Measurements from ENCODE around the gene CDK5.

The CDK5 gene

GRCh38 chr7:151040616-151041375 lies 16.9 kb downstream of the CDK5 start:
- DNase-seq (ENCODE audit: extremely low read depth, low read depth) = no peak
- no peak for TF ChIP-seq CTCF (IDR thresholded peaks at IDR 0.05; ENCODE audit: low read depth, low read length, missing control alignments)
- no peak overlapping the region for H3K4me3 ChIP-seq (replicated peaks; ENCODE audit: low read depth, low read length)

- TF ChIP-seq CTCF (IDR thresholded peaks at IDR 0.05; ENCODE audit: low read depth, low read length, missing control alignments) = no peak
- no peak overlapping the region for H3K4me3 ChIP-seq (replicated peaks; ENCODE audit: low read depth, low read length)
- no peak for DNase-seq (ENCODE audit: extremely low read depth, low read depth)
Measured at GRCh38 chr7:151039850-151040548, 17.7 kb downstream of the CDK5 start.

- peak; percentile 78 for DNase-seq (ENCODE audit: extremely low read depth, low read depth)
- H3K4me3 ChIP-seq (replicated peaks; ENCODE audit: low read depth, low read length) = no peak overlapping the region
- TF ChIP-seq CTCF (IDR thresholded peaks at IDR 0.05; ENCODE audit: low read depth, low read length, missing control alignments) = no peak
Measured at GRCh38 chr7:151038951-151039849, 18.5 kb downstream of the CDK5 start.

GRCh38 chr7:151035902-151036301 lies 21.8 kb downstream of the CDK5 start:
- DNase-seq (ENCODE audit: extremely low read depth, low read depth) = no peak
- no peak overlapping the region for H3K4me3 ChIP-seq (replicated peaks; ENCODE audit: low read depth, low read length)
- TF ChIP-seq CTCF (IDR thresholded peaks at IDR 0.05; ENCODE audit: low read depth, low read length, missing control alignments) = no peak

GRCh38 chr7:151035026-151035717 lies 22.5 kb downstream of the CDK5 start:
- TF ChIP-seq CTCF (IDR thresholded peaks at IDR 0.05; ENCODE audit: low read depth, low read length, missing control alignments) = no peak
- no peak for DNase-seq (ENCODE audit: extremely low read depth, low read depth)

More at GRCh38 chr7:151035026-151035717, 22.5 kb downstream of the CDK5 start:
- no peak overlapping the region for H3K4me3 ChIP-seq (replicated peaks; ENCODE audit: low read depth, low read length)

All from HFF-Myc (cell line).